B cell (primary cell): ENCODE results near the gene OR2Z1.

Source experiments
- CTCF ChIP-seq: fragments of 200-600 bp; IDR thresholded peaks from one replicate; pipeline ENCODE4 v1.8.0; 2022; ENCODE audit warnings: antibody characterized with exemption, mild to moderate bottlenecking
- EZH2 ChIP-seq: IDR thresholded peaks from 2 replicates; pipeline ENCODE4 v1.6.1; 2012; ENCODE audit warnings: borderline replicate concordance, low read depth, mild to moderate bottlenecking, moderate library complexity, low read length; ENCODE audit not compliant: insufficient read depth, poor library complexity, severe bottlenecking

DNA sequence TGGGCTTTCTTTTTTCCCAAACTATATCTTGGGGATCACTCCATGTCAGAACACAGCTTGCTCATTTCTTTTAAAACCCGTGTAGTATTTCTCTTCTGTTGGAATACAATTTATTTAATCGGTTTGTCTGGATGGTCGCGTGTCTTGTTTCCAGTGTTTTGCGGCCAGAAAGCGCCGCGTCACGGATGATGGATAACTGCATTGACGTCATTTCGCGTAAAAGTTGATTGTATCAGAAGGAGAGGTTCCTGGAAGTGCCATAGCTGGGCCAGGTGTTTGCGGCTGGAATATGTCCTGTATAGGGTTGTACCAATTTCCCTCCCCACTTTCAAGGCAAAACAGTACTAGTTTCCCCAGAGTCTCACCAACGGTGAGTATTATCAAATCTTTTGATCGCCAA is 32.5 kb upstream of the OR2Z1 start:
- no peak for TF ChIP-seq CTCF
- no peak for TF ChIP-seq EZH2
